Neural progenitor cell (in vitro differentiated cells): ENCODE results near the gene TRAPPC6A. TPM values are rescaled to one million over a fixed set of nuclear protein-coding genes. Genes with fewer than 3 reads are reported as not detected.

Experiments
- DNase-seq: peaks from one replicate; pipeline ENCODE4 v3.0.0-alpha.2; 2016; ENCODE audit warnings: low spot score
- H2AFZ ChIP-seq: fragments of 200-600 bp; sonication (generic); replicated peaks from 2 replicates; pipeline ENCODE4 v1.6.1; 2016; ENCODE audit warnings: antibody characterized with exemption
- H3F3A ChIP-seq: fragments of 200-600 bp; sonication (generic); 2 replicates; pipeline ENCODE4 v1.6.1; 2016; ENCODE audit warnings: antibody characterized with exemption, low read depth
- H3K27ac ChIP-seq: fragments of 200-600 bp; sonication (generic); 2 replicates; pipeline ENCODE4 v1.5.1; 2016; ENCODE audit warnings: mild to moderate bottlenecking
- H3K27me3 ChIP-seq: fragments of 200-600 bp; sonication (generic); 2 replicates; pipeline ENCODE4 v1.6.1; 2016; ENCODE audit warnings: mild to moderate bottlenecking, moderate library complexity
- H3K36me3 ChIP-seq: fragments of 200-600 bp; sonication (generic); 2 replicates; pipeline ENCODE4 v1.5.1; 2016
- H3K4me1 ChIP-seq: fragments of 200-600 bp; sonication (generic); 2 replicates; pipeline ENCODE4 v1.6.1; 2016; ENCODE audit warnings: mixed run types
- H3K4me2 ChIP-seq: fragments of 200-600 bp; sonication (generic); 2 replicates; pipeline ENCODE4 v1.6.1; 2016
- H3K4me3 ChIP-seq: fragments of 200-600 bp; sonication (generic); 2 replicates; pipeline ENCODE4 v1.5.1; 2016
- H3K79me2 ChIP-seq: fragments of 200-600 bp; sonication (generic); 2 replicates; pipeline ENCODE4 v1.6.1; 2016; ENCODE audit warnings: low read depth
- H3K9ac ChIP-seq: fragments of 200-600 bp; sonication (generic); 2 replicates; pipeline ENCODE4 v1.6.1; 2016
- H3K9me3 ChIP-seq: fragments of 200-600 bp; sonication (generic); 2 replicates; pipeline ENCODE4 v1.5.1; 2016; ENCODE audit warnings: low read depth
- H4K20me1 ChIP-seq: fragments of 200-600 bp; sonication (generic); 2 replicates; pipeline ENCODE4 v1.6.1; 2016; ENCODE audit warnings: low read depth
- H3K27ac Mint-ChIP-seq: 3 replicates; pipeline ENCODE4 v1.8.0; 2021; ENCODE audit warnings: mixed read lengths
- H3K27me3 Mint-ChIP-seq: 2 replicates; pipeline ENCODE4 v1.8.0; 2022; ENCODE audit warnings: low read depth, mild to moderate bottlenecking, inconsistent platforms, moderate library complexity, mixed read lengths; ENCODE audit not compliant: insufficient read depth
- H3K36me3 Mint-ChIP-seq: 3 replicates; pipeline ENCODE4 v1.8.0; 2021; ENCODE audit warnings: mixed read lengths
- H3K4me1 Mint-ChIP-seq: 3 replicates; pipeline ENCODE4 v1.8.0; 2021; ENCODE audit warnings: mixed read lengths
- H3K4me3 Mint-ChIP-seq: 3 replicates; pipeline ENCODE4 v1.8.0; 2021; ENCODE audit warnings: mild to moderate bottlenecking, moderate library complexity, mixed read lengths
- H3K9me3 Mint-ChIP-seq: 3 replicates; pipeline ENCODE4 v1.8.0; 2020; ENCODE audit warnings: mixed read lengths
- CTCF ChIP-seq: fragments of 200-600 bp; sonication (generic); IDR thresholded peaks from 2 replicates; pipeline ENCODE4 v1.5.1; 2017; ENCODE audit warnings: antibody characterized with exemption, mild to moderate bottlenecking
- EZH2 ChIP-seq: fragments of 200-600 bp; sonication (generic); IDR thresholded peaks from 2 replicates; pipeline ENCODE4 v1.6.1; 2017; ENCODE audit warnings: antibody characterized with exemption, mild to moderate bottlenecking, moderate library complexity
- EZH2phosphoT487 ChIP-seq: fragments of 200-600 bp; sonication (generic); IDR thresholded peaks from 2 replicates; pipeline ENCODE4 v1.6.1; 2017; ENCODE audit warnings: antibody characterized with exemption
- total RNA-seq: library from RNA; depleted of rRNA; stranded (reverse); fragments of >200 nt; gene quantifications from 2 replicates; pipeline ENCODE4 v1.2.3, GENCODE V29; 2015; ENCODE audit warnings: low replicate concordance

The TRAPPC6A gene
- total RNA-seq, 1 donor from 2014 or later, result 24.7 TPM

- Histone ChIP-seq H3K9ac (no peak overlapping the region), H2AFZ (no peak overlapping the region), H3K9me3 (no peaks in the 10 kb centered on the region), H3K4me3 (no peak overlapping the region), H3K36me3 (no peaks in the 10 kb centered on the region), H3F3A (no peaks in the 10 kb centered on the region), H3K4me2 (no peak overlapping the region), H3K27me3 (peaks cover 70% of the 10 kb centered on the region), H3K27ac (no peak overlapping the region), H4K20me1 (no peaks in the 10 kb centered on the region), H3K79me2 (no peaks in the 10 kb centered on the region), H3K4me1 (no peaks in the 10 kb centered on the region)
- Mint-ChIP-seq H3K27ac (no peak overlapping the region), H3K4me3 (peak overlapping the region; percentile 9), H3K27me3 (peaks cover 25% of the 10 kb centered on the region), H3K4me1 (peaks cover 3% of the 10 kb centered on the region), H3K36me3 (no peaks in the 10 kb centered on the region), H3K9me3 (no peaks in the 10 kb centered on the region)
- TF ChIP-seq EZH2 (no peak), EZH2phosphoT487 (no peak)
- no peak for DNase-seq
These were observed 44.7 kb upstream of the TRAPPC6A start for GRCh38 chr19:45222724-45223123.

GRCh38 chr19:45218911-45219743, 41.1 kb upstream of the TRAPPC6A start:
- H3K4me3 ChIP-seq, result no peak overlapping the region

GRCh38 chr19:45218426-45218825, 40.4 kb upstream of the TRAPPC6A start:
- Mint-ChIP-seq H3K27me3 (peaks cover 43% of the 10 kb centered on the region), H3K4me1 (peaks cover 11% of the 10 kb centered on the region), H3K27ac (no peak overlapping the region), H3K4me3 (no peak overlapping the region), H3K9me3 (no peaks in the 10 kb centered on the region), H3K36me3 (no peaks in the 10 kb centered on the region)
- Histone ChIP-seq H4K20me1 (peaks cover 13% of the 10 kb centered on the region), H3K36me3 (no peaks in the 10 kb centered on the region), H3K4me3 (no peak overlapping the region), H3K27ac (no peak overlapping the region), H2AFZ (no peak overlapping the region), H3K4me2 (no peak overlapping the region), H3K9me3 (no peaks in the 10 kb centered on the region), H3K27me3 (peaks cover 99% of the 10 kb centered on the region), H3K9ac (no peak overlapping the region), H3K79me2 (no peaks in the 10 kb centered on the region), H3F3A (no peaks in the 10 kb centered on the region), H3K4me1 (no peaks in the 10 kb centered on the region)
- TF ChIP-seq EZH2 (no peak), EZH2phosphoT487 (no peak)
- DNase-seq, result no peak

More at GRCh38 chr19:45218911-45219743, 41.1 kb upstream of the TRAPPC6A start:
- peaks cover 43% of the 10 kb centered on the region for H3K27me3 Mint-ChIP-seq
- peaks cover 11% of the 10 kb centered on the region for H3K4me1 Mint-ChIP-seq
- no peaks in the 10 kb centered on the region for H3K36me3 Mint-ChIP-seq
- no peaks in the 10 kb centered on the region for H3F3A ChIP-seq
- H3K4me2 ChIP-seq, result no peak overlapping the region
- DNase-seq, result no peak
- H3K9me3 ChIP-seq, result no peaks in the 10 kb centered on the region
- H3K27me3 ChIP-seq, result peaks cover 100% of the 10 kb centered on the region
- TF ChIP-seq CTCF (no peak), EZH2phosphoT487 (no peak), EZH2 (no peak)
- H3K27ac Mint-ChIP-seq, result no peak overlapping the region
- H3K27ac ChIP-seq, result no peak overlapping the region
- no peaks in the 10 kb centered on the region for H3K79me2 ChIP-seq
- no peaks in the 10 kb centered on the region for H3K9me3 Mint-ChIP-seq
- H3K4me1 ChIP-seq, result no peaks in the 10 kb centered on the region
- H4K20me1 ChIP-seq, result peaks cover 13% of the 10 kb centered on the region
- no peak overlapping the region for H3K4me3 Mint-ChIP-seq
- H2AFZ ChIP-seq, result no peak overlapping the region
- no peak overlapping the region for H3K9ac ChIP-seq
- no peaks in the 10 kb centered on the region for H3K36me3 ChIP-seq

- Histone ChIP-seq H3K4me3 (no peak overlapping the region), H3K9me3 (no peaks in the 10 kb centered on the region), H3K9ac (no peak overlapping the region), H3K79me2 (no peaks in the 10 kb centered on the region), H4K20me1 (peaks cover 13% of the 10 kb centered on the region), H3K27ac (no peak overlapping the region), H3K36me3 (no peaks in the 10 kb centered on the region), H3K27me3 (peaks cover 99% of the 10 kb centered on the region), H2AFZ (no peak overlapping the region), H3K4me1 (no peaks in the 10 kb centered on the region), H3F3A (no peaks in the 10 kb centered on the region), H3K4me2 (peak overlapping the region; percentile 57)
- peaks cover 11% of the 10 kb centered on the region for H3K4me1 Mint-ChIP-seq
- peak; percentile 14 for TF ChIP-seq EZH2
- TF ChIP-seq EZH2phosphoT487, result peak; percentile 52
- TF ChIP-seq CTCF, result no peak
- H3K27ac Mint-ChIP-seq, result no peak overlapping the region
- H3K4me3 Mint-ChIP-seq, result no peak overlapping the region
- peaks cover 43% of the 10 kb centered on the region for H3K27me3 Mint-ChIP-seq
- H3K9me3 Mint-ChIP-seq, result no peaks in the 10 kb centered on the region
- DNase-seq, result no peak
- H3K36me3 Mint-ChIP-seq, result no peaks in the 10 kb centered on the region
These were observed 39.9 kb upstream of the TRAPPC6A start for GRCh38 chr19:45217957-45218334.
